Memory B cell (primary cell): ENCODE data around the gene CPSF4.

Source experiments
- ATAC-seq: fragments of 150-1000 bp; cut with Tn5 transposase; 2 replicates; pipeline ENCODE4 v1.10.0; 2021; ENCODE audit warnings: low read depth, mild to moderate bottlenecking, moderate library complexity
- DNase-seq, 2 donors: peaks; one replicate each; pipeline ENCODE4 v3.0.0; 2022; ENCODE audit warnings: low spot score in 2 of 2
- H3K27ac Mint-ChIP-seq: one replicate; pipeline ENCODE4 v1.8.0; 2022; ENCODE audit warnings: mild to moderate bottlenecking, moderate library complexity, mixed read lengths
- H3K27me3 Mint-ChIP-seq: one replicate; pipeline ENCODE4 v1.8.0; 2022; ENCODE audit warnings: mixed read lengths
- H3K36me3 Mint-ChIP-seq: one replicate; pipeline ENCODE4 v1.8.0; 2022; ENCODE audit warnings: mild to moderate bottlenecking, mixed read lengths
- H3K4me1 Mint-ChIP-seq: one replicate; pipeline ENCODE4 v1.8.0; 2022; ENCODE audit warnings: mixed read lengths
- H3K4me3 Mint-ChIP-seq: one replicate; pipeline ENCODE4 v1.8.0; 2022; ENCODE audit warnings: mild to moderate bottlenecking, moderate library complexity, mixed read lengths
- H3K9me3 Mint-ChIP-seq: one replicate; pipeline ENCODE4 v1.8.0; 2022; ENCODE audit warnings: mixed read lengths

The CPSF4 gene

DNA sequence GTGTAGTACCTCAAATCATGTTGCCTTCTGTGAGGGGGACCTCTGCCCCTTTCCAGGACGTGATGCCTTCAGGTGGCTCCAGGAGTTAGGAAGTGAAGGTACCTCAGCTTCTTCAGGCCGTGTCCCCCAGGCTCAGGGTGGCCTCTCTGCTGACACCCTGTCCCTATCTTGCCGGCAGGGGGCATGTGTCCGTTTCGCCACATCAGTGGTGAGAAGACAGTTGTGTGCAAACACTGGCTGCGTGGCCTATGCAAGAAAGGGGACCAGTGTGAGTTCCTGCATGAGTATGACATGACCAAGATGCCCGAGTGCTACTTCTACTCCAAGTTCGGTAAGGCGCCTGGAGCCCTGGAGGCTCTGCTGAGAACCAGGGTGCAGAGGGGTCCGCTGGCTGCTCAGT is 9.2 kb downstream of the CPSF4 start:
- ATAC-seq (no peak), DNase-seq (no peak)
- no peak overlapping the region for H3K4me3 Mint-ChIP-seq
- H3K27ac Mint-ChIP-seq: no peak overlapping the region
- H3K4me1 Mint-ChIP-seq: peaks cover 12% of the 10 kb centered on the region
- peaks cover 20% of the 10 kb centered on the region for H3K36me3 Mint-ChIP-seq
- H3K27me3 Mint-ChIP-seq: no peaks in the 10 kb centered on the region
- no peaks in the 10 kb centered on the region for H3K9me3 Mint-ChIP-seq

DNA sequence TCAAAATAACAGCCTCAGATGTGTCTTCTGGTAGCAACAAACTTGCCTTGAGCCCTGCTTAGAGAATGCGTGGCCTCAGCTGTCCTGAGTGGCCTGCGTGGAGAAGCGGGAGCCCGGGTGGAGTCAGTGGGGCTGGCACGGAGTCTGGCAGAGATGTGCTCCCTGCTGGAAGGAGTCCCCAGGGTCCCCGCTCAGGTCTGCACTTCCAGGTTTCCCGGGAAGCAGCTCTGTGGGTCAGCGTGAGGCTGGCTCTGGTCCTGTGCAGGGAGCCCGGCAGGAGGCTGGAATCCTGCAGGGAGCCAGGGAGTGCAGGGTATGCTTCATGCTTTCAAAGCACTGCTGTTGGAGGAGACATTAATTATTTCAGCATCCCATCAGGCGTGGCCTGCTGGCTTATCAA is 10.1 kb downstream of the CPSF4 start:
- no peak overlapping the region for H3K27ac Mint-ChIP-seq
- peaks cover 8% of the 10 kb centered on the region for H3K4me1 Mint-ChIP-seq
- peaks cover 20% of the 10 kb centered on the region for H3K36me3 Mint-ChIP-seq
- H3K4me3 Mint-ChIP-seq: no peak overlapping the region
- H3K9me3 Mint-ChIP-seq: no peaks in the 10 kb centered on the region
- no peak for ATAC-seq
- H3K27me3 Mint-ChIP-seq: no peaks in the 10 kb centered on the region
- no peak for DNase-seq

DNA sequence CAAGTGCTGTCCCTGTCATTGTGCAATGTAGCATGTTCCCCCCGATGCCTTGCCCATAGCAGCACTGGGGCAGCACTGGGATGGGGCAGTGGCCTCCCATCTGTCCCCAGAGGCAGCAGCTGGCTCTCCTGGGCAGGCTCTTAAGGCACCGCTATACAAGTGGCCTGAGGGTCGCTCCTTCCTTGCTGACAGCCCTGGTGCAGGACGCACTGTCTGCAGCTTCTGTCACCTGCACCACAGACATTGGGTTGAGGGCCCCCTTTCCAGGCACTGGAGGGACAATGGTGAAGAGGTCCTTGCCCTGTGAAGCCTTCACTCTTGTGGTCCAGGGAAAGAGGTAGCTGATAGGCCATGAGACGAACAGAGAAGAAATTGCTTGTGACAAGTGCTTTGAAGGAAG is 10.6 kb downstream of the CPSF4 start:
- no peaks in the 10 kb centered on the region for H3K27me3 Mint-ChIP-seq
- ATAC-seq (no peak), DNase-seq (no peak)
- peaks cover 6% of the 10 kb centered on the region for H3K4me1 Mint-ChIP-seq
- no peak overlapping the region for H3K4me3 Mint-ChIP-seq
- H3K27ac Mint-ChIP-seq: peak overlapping the region; percentile 65
- H3K36me3 Mint-ChIP-seq: peaks cover 21% of the 10 kb centered on the region
- H3K9me3 Mint-ChIP-seq: no peaks in the 10 kb centered on the region

DNA sequence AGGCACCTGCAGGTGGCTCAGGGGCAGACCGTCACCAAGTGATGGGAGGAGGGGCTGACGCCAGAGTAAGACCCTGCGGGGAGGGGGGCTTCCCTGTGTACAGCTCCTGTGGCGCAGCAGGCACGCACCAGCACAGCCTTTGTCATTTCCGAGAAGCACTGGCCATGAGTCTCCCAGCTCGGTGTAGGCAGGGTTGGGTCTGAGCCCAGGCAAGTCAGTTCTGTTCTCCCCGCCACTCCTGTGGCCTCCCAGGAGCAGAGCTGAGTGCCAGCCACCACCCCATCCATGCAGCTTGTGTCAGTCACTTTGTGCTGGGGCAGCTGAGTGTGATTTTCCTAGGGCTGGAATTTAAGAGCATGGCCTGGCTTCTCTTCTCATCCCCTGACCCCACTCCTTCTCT is 13.2 kb downstream of the CPSF4 start:
- ATAC-seq (no peak), DNase-seq (no peak)
- Mint-ChIP-seq H3K4me1 (peaks cover 6% of the 10 kb centered on the region), H3K27me3 (no peaks in the 10 kb centered on the region), H3K36me3 (peaks cover 18% of the 10 kb centered on the region), H3K4me3 (no peak overlapping the region), H3K9me3 (no peaks in the 10 kb centered on the region), H3K27ac (no peak overlapping the region)

DNA sequence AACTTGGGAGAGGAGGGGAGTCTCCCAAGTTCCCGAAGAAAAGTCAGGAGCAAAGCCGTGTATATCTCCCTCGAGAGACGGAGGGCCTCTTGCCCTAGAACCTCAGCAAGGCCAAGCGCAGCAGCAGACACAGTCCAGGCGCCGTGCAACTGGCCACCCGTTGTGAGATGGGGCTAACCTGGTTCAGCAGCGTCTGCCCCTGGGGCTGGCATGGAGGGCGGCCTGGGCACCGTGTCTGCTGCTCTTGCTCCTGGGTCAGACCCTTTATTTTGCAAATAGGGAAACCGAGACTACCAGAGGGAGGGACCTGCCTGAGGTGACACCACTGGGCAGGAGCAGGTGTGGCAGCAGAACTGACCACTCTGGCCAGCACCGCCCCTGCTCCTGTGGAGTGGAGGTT is 13.8 kb downstream of the CPSF4 start:
- ATAC-seq (no peak), DNase-seq (no peak)
- Mint-ChIP-seq H3K9me3 (no peaks in the 10 kb centered on the region), H3K27me3 (no peaks in the 10 kb centered on the region), H3K4me3 (no peak overlapping the region), H3K4me1 (peaks cover 6% of the 10 kb centered on the region), H3K27ac (no peak overlapping the region), H3K36me3 (peaks cover 18% of the 10 kb centered on the region)

DNA sequence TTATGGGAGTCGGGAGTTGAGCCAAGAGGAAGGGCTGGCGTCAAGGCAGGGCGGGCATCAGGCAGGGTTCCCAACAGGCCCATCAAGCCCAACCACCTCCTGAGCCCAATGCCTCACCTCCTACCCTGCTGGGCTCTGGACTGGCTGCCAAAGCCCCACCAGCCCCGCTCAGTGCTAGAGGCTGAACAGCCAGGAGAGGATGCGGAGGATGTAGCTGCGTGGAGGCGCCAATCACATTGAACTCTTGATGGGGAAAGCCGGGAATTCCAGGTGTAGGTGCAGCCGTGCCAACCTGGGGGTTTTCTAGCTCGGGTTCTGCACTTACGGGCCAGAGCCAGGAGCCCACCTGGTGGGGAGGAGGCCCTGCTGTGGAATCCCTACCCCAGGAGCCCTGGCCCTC is 14.4 kb downstream of the CPSF4 start:
- H3K27me3 Mint-ChIP-seq: no peaks in the 10 kb centered on the region
- DNase-seq (no peak), ATAC-seq (no peak)
- H3K4me3 Mint-ChIP-seq: no peak overlapping the region
- H3K27ac Mint-ChIP-seq: no peak overlapping the region
- H3K9me3 Mint-ChIP-seq: no peaks in the 10 kb centered on the region
- peaks cover 6% of the 10 kb centered on the region for H3K4me1 Mint-ChIP-seq
- peaks cover 18% of the 10 kb centered on the region for H3K36me3 Mint-ChIP-seq

DNA sequence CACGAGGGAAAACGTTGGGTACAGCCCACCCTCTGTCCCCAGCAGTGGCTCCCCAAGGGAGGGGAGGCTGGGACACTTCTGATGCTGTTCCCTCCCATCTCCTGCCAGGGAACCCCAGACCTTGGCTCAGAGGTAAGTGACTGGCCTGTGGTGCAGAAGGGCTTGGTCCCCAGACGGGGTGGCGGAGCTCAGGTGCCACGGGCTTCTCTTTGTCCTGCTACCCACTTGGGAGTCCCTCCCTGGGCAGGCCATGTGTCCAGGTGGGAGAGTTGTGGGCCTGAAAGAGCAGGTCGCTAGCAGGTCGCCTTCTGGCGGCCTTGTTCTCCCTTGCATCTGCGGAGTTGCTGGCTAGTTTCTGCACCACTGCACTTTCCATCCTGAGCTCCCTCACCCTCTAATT is 17.1 kb downstream of the CPSF4 start:
- no peak overlapping the region for H3K4me3 Mint-ChIP-seq
- peaks cover 14% of the 10 kb centered on the region for H3K36me3 Mint-ChIP-seq
- peaks cover 9% of the 10 kb centered on the region for H3K4me1 Mint-ChIP-seq
- H3K27me3 Mint-ChIP-seq: no peaks in the 10 kb centered on the region
- ATAC-seq (no peak), DNase-seq (no peak)
- H3K27ac Mint-ChIP-seq: no peak overlapping the region
- no peaks in the 10 kb centered on the region for H3K9me3 Mint-ChIP-seq

DNA sequence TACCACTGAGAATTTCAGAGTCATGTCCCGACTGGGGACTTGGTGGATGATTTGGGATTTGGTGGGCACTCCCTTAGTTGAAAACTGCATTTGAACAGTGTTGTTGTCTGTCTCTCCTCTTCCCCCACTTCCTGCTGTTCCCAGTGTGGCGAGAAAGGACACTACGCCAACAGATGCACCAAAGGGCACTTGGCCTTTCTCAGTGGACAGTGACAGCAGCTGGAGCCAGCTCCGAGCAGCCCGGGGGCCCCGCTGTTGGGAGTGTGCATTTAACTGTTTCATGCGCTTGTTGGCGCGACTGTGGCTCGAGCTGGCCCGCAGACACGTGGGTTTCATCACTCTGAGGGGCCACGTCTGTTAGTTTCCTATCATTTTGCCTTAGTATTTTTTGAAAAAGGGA is 17.5 kb downstream of the CPSF4 start:
- no peak overlapping the region for H3K4me3 Mint-ChIP-seq
- DNase-seq (no peak), ATAC-seq (no peak)
- H3K9me3 Mint-ChIP-seq: no peaks in the 10 kb centered on the region
- no peaks in the 10 kb centered on the region for H3K27me3 Mint-ChIP-seq
- H3K36me3 Mint-ChIP-seq: peaks cover 11% of the 10 kb centered on the region
- H3K27ac Mint-ChIP-seq: no peak overlapping the region
- H3K4me1 Mint-ChIP-seq: peaks cover 9% of the 10 kb centered on the region

DNA sequence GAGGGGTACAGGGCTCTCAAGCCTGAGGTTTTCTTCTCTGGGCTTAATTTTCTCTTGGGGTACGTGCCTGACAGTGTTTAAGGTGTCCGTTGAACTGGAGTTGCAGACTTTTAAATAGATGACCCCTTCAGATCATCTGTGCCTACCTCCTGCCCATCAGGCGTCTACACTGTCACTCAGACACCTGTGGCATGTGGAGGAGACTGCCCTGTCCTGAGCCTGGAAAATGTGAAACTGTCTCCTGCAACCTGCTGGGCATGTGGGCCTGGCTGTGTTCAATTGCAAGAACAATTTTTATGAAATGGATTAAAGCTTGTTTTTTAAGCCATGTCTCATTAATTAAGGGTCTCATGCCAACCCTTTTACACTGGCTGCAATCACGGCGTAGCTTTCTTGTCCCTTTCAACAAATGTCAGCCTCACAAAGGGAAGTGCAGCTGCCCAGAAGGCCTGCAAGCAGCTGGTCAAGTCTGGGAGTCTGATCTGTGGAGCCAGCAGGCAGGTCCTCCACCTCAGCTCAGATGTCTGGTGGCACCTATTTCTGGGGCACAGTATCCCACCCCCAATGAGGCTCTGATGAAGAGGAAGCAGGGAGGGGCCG is 18.4 kb downstream of the CPSF4 start:
- Mint-ChIP-seq H3K4me1 (peaks cover 9% of the 10 kb centered on the region), H3K9me3 (no peaks in the 10 kb centered on the region), H3K4me3 (no peak overlapping the region), H3K36me3 (peaks cover 11% of the 10 kb centered on the region), H3K27me3 (no peaks in the 10 kb centered on the region), H3K27ac (no peak overlapping the region)
- ATAC-seq: no peak
- DNase-seq: no peak

DNA sequence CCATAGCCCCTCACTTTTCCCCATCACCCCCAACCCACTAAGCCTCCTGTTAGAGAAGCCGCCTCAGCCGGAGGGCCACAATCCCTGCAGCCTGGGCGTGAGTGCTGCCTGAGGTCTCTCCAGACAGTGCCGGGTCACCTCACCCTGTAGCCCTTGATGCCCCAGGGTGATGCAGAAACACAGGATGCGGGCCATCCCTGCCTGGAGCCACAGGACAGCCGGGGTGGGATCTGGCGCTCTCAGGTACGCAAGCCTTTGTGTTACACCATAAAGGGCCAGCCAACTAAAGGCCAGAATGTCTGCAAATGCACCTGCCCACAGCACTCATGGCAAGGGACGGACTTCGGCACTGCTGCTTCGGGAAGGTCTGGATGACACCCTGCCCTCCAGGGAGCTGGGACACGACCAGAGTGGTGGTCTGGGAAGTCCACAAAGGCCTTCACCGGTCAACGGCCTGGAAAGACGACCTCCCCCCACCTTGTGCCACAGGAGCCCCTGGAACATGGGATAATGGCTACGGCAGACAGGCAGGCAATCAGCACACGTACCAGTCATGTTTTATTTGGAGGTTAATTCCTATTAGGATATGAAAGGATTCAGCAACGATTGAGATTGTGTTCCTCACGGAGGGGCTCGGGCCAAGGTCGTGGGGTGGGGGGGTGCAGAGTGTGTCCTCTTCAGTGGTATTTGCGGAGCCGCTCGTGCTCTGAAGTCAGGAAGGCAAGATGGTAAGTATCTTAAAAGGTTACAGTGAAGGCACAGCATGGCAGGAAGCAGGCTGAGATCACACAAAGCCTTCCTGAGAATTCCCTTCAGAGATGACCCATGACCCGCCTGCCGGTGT is 19.1 kb downstream of the CPSF4 start:
- no peak for ATAC-seq
- Mint-ChIP-seq H3K4me3 (no peak overlapping the region), H3K9me3 (no peaks in the 10 kb centered on the region), H3K4me1 (peaks cover 11% of the 10 kb centered on the region), H3K27me3 (no peaks in the 10 kb centered on the region), H3K27ac (no peak overlapping the region), H3K36me3 (peaks cover 11% of the 10 kb centered on the region)
- DNase-seq: no peak

DNA sequence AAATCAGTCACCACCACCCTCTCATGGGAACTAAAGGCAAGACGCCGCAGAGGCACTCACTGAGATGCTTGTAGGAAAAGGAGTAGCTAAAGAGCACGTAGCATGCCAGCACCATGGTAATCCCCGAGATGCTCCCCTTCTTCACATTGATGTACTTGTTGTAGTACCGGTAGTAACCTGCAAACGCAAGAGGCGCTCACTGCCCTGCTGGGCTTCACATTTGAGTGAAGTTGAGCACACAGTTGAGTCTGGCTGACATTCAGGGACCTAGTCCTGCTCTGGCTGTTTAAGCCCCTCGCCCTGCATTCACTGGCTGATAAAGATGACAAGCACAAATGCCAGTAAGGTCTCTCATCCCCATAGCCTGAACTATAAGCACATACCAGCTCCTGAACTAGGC is 20.3 kb downstream of the CPSF4 start:
- DNase-seq (no peak), ATAC-seq (peak; percentile 41)
- Mint-ChIP-seq H3K4me3 (no peak overlapping the region), H3K36me3 (peaks cover 7% of the 10 kb centered on the region), H3K27ac (no peak overlapping the region), H3K27me3 (no peaks in the 10 kb centered on the region), H3K4me1 (peaks cover 16% of the 10 kb centered on the region), H3K9me3 (no peaks in the 10 kb centered on the region)

DNA sequence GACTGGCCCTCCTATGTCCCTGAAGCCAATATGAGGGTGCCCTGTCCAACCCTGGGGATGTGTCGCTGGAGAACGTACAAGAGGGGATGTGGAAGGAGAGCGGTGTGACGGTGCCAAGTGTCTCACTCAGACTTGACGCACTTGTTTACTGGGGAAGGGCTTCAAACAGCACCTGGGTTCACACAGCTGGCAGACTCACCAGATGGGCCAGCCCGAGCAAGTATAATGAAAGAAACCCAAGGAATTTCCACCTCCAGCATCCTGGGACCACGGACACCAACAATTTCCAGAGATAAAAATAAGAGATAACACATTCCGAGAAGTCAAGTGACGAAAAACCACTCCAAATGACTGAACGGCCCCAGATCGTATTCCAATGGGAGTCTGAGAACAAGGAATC is 21.9 kb downstream of the CPSF4 start:
- no peak for DNase-seq
- no peak overlapping the region for H3K27ac Mint-ChIP-seq
- no peaks in the 10 kb centered on the region for H3K9me3 Mint-ChIP-seq
- H3K4me1 Mint-ChIP-seq: peaks cover 21% of the 10 kb centered on the region
- no peak for ATAC-seq
- no peak overlapping the region for H3K4me3 Mint-ChIP-seq
- H3K27me3 Mint-ChIP-seq: no peaks in the 10 kb centered on the region
- peaks cover 6% of the 10 kb centered on the region for H3K36me3 Mint-ChIP-seq

DNA sequence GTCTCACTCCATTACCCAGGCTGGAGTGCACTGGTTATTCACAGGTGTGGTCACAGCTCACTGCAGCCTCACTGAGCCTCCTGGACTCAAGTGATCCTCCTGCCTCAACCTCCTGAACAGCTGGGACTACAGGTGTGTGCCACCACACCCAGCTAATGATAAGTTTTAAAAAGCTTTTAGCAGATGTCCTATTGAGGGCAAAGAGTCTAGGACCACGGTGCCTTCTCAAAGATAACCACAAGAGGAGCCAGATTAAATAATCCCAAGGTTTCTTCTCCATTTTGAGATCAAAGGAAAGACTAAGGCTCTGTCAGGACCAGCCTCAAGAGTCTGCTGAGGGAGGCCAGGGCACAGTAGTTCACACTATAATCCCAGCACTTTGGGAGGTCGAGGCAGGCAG is 22.5 kb downstream of the CPSF4 start:
- H3K27ac Mint-ChIP-seq: no peak overlapping the region
- H3K4me1 Mint-ChIP-seq: peaks cover 24% of the 10 kb centered on the region
- H3K36me3 Mint-ChIP-seq: peaks cover 6% of the 10 kb centered on the region
- H3K4me3 Mint-ChIP-seq: no peak overlapping the region
- H3K9me3 Mint-ChIP-seq: no peaks in the 10 kb centered on the region
- ATAC-seq: no peak
- DNase-seq: no peak
- H3K27me3 Mint-ChIP-seq: no peaks in the 10 kb centered on the region

DNA sequence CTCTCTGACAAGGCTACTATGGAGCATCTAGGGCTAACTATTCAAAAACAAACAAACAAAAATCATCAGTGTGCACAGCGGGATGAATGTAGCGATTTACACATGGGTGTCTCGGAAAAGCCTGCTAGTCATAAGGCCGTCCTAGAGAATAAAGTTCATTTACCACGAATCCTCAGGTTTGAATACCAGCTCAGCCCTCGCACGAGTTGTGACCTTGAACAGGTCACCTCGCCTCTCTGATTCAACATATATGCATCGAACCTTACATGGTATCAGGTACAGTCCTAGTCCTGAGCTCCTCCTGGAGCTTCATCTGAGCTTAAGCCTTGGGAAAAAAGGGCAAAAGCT is 26.7 kb downstream of the CPSF4 start:
- peaks cover 22% of the 10 kb centered on the region for H3K4me1 Mint-ChIP-seq
- H3K36me3 Mint-ChIP-seq: peaks cover 2% of the 10 kb centered on the region
- H3K4me3 Mint-ChIP-seq: peak overlapping the region; percentile 92
- no peaks in the 10 kb centered on the region for H3K9me3 Mint-ChIP-seq
- ATAC-seq (no peak), DNase-seq (no peak)
- no peaks in the 10 kb centered on the region for H3K27me3 Mint-ChIP-seq
- peak overlapping the region; percentile 87 for H3K27ac Mint-ChIP-seq

DNA sequence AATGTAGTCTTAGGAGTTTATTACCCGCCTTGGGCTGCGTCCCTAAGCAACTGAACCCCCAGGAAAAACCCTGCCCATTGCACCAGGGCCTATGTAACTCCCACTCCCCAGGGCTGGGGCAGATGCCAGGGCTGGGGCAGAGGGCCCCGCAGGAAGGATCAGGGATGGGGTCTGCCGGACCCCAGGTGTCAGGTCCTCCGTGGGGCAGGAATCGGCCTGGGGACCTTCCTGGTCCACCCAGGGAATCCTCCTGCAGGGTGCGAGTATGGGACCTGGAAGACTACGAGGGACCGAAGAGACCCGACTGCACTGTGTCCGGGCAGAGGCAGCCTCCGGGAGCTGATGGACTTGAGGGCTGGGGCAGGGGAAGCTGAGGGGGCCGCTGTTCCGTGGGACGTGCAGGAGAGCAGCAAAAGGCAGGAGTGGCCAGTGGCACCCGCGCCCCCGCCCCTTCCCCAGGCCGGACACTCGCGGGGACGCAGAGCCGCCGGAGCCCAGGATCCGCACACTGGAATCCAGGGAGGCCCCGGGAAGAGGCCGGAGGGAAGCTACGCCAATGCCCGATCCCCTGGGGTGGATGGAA is 29.7 kb downstream of the CPSF4 start:
- DNase-seq: no peak

More for the DNA sequence above, 29.7 kb downstream of the CPSF4 start:
- no peak overlapping the region for H3K27ac Mint-ChIP-seq
- no peaks in the 10 kb centered on the region for H3K36me3 Mint-ChIP-seq
- peaks cover 21% of the 10 kb centered on the region for H3K4me1 Mint-ChIP-seq
- ATAC-seq: no peak
- H3K4me3 Mint-ChIP-seq: no peak overlapping the region
- no peaks in the 10 kb centered on the region for H3K27me3 Mint-ChIP-seq
- no peaks in the 10 kb centered on the region for H3K9me3 Mint-ChIP-seq
